GM12878 (cell line): Measurements from ENCODE around the gene CDCA5. TPM values are rescaled to one million over a fixed set of nuclear protein-coding genes. Genes with fewer than 3 reads are reported as not detected.
A peak's percentile ranks its signal among the peaks of the same experiment; 100 is the strongest.

Experiments used
- HDGF ChIP-seq: fragments of 450-650 bp; IDR thresholded peaks from 2 replicates; pipeline ENCODE4 v1.6.1; 2016; ENCODE audit warnings: antibody characterized with exemption
- IKZF1 ChIP-seq: fragments of 450-650 bp; conservative IDR thresholded peaks from 2 replicates; pipeline ENCODE4 v1.6.1; 2017; ENCODE audit warnings: antibody characterized with exemption, mild to moderate bottlenecking
- KDM1A ChIP-seq: fragments of 200-600 bp; sonication (generic); IDR thresholded peaks from 2 replicates; pipeline ENCODE4 v1.6.1; 2016; ENCODE audit warnings: borderline replicate concordance
- MYB ChIP-seq: fragments of 150-350 bp; IDR thresholded peaks from 2 replicates; pipeline ENCODE4 v1.6.1; 2014; ENCODE audit warnings: mild to moderate bottlenecking, low read depth, low read length, borderline replicate concordance
- NFIC ChIP-seq: IDR thresholded peaks from 2 replicates; pipeline ENCODE4 v1.6.1; 2012; ENCODE audit warnings: low read depth, mild to moderate bottlenecking, inconsistent platforms, low read length, moderate library complexity
- NFYA ChIP-seq: IDR thresholded peaks from 2 replicates; pipeline ENCODE4 v1.6.1; 2011; ENCODE audit warnings: low read depth, mild to moderate bottlenecking, low read length, improper control_type of control experiment, borderline replicate concordance
- NR2C1 ChIP-seq: fragments of 450-650 bp; IDR thresholded peaks from 2 replicates; pipeline ENCODE4 v1.6.1; 2017; ENCODE audit warnings: antibody characterized with exemption, mild to moderate bottlenecking, moderate library complexity
- POLR2A ChIP-seq: IDR thresholded peaks from 2 replicates; pipeline ENCODE4 v1.6.1; 2011; ENCODE audit warnings: low read depth, mild to moderate bottlenecking, low read length
- RELA ChIP-seq: fragments of 450-650 bp; IDR thresholded peaks from 2 replicates; pipeline ENCODE4 v1.8.0; 2014; ENCODE audit warnings: borderline replicate concordance; ENCODE audit not compliant: partially characterized antibody
- SP1 ChIP-seq: IDR thresholded peaks from one replicate; pipeline ENCODE4 v1.6.1; 2011; ENCODE audit warnings: low read depth, low read length
- TAF1 ChIP-seq: IDR thresholded peaks from 2 replicates; pipeline ENCODE4 v1.6.1; 2011; ENCODE audit warnings: mild to moderate bottlenecking, low read depth, low read length, borderline replicate concordance
- ZZZ3 ChIP-seq: IDR thresholded peaks from 2 replicates; pipeline ENCODE4 v1.6.1; 2011; ENCODE audit warnings: low read depth; ENCODE audit not compliant: control insufficient read depth, insufficient read length
- polyA plus RNA-seq, 11 experiments: library from polyadenylated mRNA; depleted of rRNA in 4 of 11; unstranded in 6 of 11; stranded (reverse) in 5 of 11; fragments of >200 nt; fragmentation: Nextera tagmentation in 4 of 11; fragmentation: Illumina TruSeq in 1 of 11; extraction: Ambion mirVana in 4 of 11; extraction: Trizol in 1 of 11; gene quantifications; 1 replicate in 1 of 11; 2 replicates in 10 of 11; pipeline versions ENCODE4 v1.2.1 to v1.2.3, GENCODE V29; 2011 to 2016; ENCODE audit warnings: inconsistent platforms in 2 of 11, missing spikeins in 2 of 11, low read depth in 1 of 11
- total RNA-seq, 4 experiments: library from RNA; depleted of rRNA in 3 of 4; stranded (reverse); fragments of >200 nt in 3 of 4; fragmentation: Illumina TruSeq in 1 of 4; extraction: Trizol in 1 of 4; gene quantifications; 2 replicates each; pipeline versions ENCODE4 v1.2.1 to v1.2.3, GENCODE V29; 2013 to 2021
- TF ChIP-seq, protein P1 (sequence below): IDR thresholded peaks from 2 replicates; pipeline ENCODE4 v1.6.1; 2012; ENCODE audit warnings: mild to moderate bottlenecking, low read depth, low read length
- TF ChIP-seq, protein P2 (sequence below): fragments of 450-650 bp; formaldehyde crosslinking; IDR thresholded peaks from 2 replicates; pipeline ENCODE4 v1.5.0; 2022; ENCODE audit warnings: mild to moderate bottlenecking, missing genetic modification characterization
- TF ChIP-seq, protein P3 (sequence below): fragments of 450-650 bp; IDR thresholded peaks from 2 replicates; pipeline ENCODE4 v1.6.1; 2017; ENCODE audit warnings: mild to moderate bottlenecking, moderate library complexity
- TF ChIP-seq, protein P4 (sequence below): fragments of 450-650 bp; IDR thresholded peaks from 2 replicates; pipeline ENCODE4 v1.6.1; 2016; ENCODE audit warnings: mild to moderate bottlenecking
- TF ChIP-seq, protein P5 (sequence below): IDR thresholded peaks from 2 replicates; pipeline ENCODE4 v1.6.1; 2011; ENCODE audit warnings: low read depth, mild to moderate bottlenecking, low read length, moderate library complexity, borderline replicate concordance; ENCODE audit errors: extremely low read depth

The CDCA5 gene
- total and polyA plus RNA-seq, 10 of the 15 experiments (the other 5 are each of a cell fraction or from before 2014, with no cell fraction given) = 21.2 to 107 (median 64.9) TPM

DNA sequence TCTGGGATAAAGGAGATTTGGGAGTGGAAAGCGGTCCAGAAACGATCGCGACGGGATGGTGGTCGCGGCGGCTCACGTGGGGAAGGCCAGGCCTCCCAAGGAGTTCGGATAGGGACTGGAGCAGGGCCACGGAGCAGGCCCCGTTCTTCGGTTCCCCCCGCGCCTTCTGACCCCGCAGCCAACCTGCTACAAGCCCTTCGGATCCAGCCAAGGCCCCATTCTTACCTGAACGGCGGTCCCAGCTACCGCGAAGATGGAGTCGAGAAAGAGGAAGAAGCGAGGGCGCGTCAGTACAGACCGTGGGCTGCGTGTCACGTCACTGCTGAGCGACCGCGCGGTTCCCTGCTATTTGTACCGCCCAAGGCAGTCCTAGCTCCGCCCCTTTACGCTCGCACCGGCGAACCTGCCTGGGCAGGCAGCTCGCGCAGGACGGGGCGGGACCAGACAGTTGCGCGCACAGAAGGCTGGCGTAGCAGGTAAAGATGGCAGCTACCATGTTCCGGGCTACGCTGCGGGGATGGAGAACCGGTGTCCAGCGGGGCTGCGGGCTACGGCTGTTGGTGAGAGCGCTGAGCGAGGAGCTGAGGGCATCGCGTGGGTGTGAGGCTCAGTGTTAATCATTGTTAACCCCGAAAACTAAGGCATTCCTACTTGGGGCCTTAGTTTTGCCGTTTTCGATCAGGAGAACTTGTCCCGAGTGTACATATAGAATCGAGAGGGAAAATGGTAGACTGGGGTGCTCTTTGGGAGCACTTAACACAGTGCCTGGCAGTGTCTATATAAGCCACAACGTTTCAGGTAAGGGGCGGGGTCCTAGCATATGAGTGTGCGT is 38.2 kb upstream of the CDCA5 start, which contains the start of the genes FAU and MRPL49 (continued):
- TF ChIP-seq, protein P1, sequence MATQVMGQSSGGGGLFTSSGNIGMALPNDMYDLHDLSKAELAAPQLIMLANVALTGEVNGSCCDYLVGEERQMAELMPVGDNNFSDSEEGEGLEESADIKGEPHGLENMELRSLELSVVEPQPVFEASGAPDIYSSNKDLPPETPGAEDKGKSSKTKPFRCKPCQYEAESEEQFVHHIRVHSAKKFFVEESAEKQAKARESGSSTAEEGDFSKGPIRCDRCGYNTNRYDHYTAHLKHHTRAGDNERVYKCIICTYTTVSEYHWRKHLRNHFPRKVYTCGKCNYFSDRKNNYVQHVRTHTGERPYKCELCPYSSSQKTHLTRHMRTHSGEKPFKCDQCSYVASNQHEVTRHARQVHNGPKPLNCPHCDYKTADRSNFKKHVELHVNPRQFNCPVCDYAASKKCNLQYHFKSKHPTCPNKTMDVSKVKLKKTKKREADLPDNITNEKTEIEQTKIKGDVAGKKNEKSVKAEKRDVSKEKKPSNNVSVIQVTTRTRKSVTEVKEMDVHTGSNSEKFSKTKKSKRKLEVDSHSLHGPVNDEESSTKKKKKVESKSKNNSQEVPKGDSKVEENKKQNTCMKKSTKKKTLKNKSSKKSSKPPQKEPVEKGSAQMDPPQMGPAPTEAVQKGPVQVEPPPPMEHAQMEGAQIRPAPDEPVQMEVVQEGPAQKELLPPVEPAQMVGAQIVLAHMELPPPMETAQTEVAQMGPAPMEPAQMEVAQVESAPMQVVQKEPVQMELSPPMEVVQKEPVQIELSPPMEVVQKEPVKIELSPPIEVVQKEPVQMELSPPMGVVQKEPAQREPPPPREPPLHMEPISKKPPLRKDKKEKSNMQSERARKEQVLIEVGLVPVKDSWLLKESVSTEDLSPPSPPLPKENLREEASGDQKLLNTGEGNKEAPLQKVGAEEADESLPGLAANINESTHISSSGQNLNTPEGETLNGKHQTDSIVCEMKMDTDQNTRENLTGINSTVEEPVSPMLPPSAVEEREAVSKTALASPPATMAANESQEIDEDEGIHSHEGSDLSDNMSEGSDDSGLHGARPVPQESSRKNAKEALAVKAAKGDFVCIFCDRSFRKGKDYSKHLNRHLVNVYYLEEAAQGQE = 0 out of 2 replicates have a peak, but pooled peaks have one; percentile 8
- TF ChIP-seq KDM1A (no peak), HDGF (peak; percentile 93), IKZF1 (peak; percentile 77), RELA (peak; percentile 39), NFIC (no peak), NR2C1 (peak; percentile 75), POLR2A (peak; percentile 95), MYB (no peak), NFYA (no peak), ZZZ3 (no peak), SP1 (peak; percentile 82), TAF1 (peak; percentile 93)
- TF ChIP-seq, protein P2, sequence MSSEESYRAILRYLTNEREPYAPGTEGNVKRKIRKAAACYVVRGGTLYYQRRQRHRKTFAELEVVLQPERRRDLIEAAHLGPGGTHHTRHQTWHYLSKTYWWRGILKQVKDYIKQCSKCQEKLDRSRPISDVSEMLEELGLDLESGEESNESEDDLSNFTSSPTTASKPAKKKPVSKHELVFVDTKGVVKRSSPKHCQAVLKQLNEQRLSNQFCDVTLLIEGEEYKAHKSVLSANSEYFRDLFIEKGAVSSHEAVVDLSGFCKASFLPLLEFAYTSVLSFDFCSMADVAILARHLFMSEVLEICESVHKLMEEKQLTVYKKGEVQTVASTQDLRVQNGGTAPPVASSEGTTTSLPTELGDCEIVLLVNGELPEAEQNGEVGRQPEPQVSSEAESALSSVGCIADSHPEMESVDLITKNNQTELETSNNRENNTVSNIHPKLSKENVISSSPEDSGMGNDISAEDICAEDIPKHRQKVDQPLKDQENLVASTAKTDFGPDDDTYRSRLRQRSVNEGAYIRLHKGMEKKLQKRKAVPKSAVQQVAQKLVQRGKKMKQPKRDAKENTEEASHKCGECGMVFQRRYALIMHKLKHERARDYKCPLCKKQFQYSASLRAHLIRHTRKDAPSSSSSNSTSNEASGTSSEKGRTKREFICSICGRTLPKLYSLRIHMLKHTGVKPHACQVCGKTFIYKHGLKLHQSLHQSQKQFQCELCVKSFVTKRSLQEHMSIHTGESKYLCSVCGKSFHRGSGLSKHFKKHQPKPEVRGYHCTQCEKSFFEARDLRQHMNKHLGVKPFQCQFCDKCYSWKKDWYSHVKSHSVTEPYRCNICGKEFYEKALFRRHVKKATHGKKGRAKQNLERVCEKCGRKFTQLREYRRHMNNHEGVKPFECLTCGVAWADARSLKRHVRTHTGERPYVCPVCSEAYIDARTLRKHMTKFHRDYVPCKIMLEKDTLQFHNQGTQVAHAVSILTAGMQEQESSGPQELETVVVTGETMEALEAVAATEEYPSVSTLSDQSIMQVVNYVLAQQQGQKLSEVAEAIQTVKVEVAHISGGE (CRISPR knock-in tag) = no peak
- TF ChIP-seq, protein P3, sequence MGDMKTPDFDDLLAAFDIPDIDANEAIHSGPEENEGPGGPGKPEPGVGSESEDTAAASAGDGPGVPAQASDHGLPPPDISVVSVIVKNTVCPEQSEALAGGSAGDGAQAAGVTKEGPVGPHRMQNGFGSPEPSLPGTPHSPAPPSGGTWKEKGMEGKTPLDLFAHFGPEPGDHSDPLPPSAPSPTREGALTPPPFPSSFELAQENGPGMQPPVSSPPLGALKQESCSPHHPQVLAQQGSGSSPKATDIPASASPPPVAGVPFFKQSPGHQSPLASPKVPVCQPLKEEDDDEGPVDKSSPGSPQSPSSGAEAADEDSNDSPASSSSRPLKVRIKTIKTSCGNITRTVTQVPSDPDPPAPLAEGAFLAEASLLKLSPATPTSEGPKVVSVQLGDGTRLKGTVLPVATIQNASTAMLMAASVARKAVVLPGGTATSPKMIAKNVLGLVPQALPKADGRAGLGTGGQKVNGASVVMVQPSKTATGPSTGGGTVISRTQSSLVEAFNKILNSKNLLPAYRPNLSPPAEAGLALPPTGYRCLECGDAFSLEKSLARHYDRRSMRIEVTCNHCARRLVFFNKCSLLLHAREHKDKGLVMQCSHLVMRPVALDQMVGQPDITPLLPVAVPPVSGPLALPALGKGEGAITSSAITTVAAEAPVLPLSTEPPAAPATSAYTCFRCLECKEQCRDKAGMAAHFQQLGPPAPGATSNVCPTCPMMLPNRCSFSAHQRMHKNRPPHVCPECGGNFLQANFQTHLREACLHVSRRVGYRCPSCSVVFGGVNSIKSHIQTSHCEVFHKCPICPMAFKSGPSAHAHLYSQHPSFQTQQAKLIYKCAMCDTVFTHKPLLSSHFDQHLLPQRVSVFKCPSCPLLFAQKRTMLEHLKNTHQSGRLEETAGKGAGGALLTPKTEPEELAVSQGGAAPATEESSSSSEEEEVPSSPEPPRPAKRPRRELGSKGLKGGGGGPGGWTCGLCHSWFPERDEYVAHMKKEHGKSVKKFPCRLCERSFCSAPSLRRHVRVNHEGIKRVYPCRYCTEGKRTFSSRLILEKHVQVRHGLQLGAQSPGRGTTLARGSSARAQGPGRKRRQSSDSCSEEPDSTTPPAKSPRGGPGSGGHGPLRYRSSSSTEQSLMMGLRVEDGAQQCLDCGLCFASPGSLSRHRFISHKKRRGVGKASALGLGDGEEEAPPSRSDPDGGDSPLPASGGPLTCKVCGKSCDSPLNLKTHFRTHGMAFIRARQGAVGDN = peak; percentile 22; the same call in 1 of the 2 replicates
- TF ChIP-seq, protein P4, sequence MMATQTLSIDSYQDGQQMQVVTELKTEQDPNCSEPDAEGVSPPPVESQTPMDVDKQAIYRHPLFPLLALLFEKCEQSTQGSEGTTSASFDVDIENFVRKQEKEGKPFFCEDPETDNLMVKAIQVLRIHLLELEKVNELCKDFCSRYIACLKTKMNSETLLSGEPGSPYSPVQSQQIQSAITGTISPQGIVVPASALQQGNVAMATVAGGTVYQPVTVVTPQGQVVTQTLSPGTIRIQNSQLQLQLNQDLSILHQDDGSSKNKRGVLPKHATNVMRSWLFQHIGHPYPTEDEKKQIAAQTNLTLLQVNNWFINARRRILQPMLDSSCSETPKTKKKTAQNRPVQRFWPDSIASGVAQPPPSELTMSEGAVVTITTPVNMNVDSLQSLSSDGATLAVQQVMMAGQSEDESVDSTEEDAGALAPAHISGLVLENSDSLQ = peak; percentile 69
- TF ChIP-seq, protein P5, sequence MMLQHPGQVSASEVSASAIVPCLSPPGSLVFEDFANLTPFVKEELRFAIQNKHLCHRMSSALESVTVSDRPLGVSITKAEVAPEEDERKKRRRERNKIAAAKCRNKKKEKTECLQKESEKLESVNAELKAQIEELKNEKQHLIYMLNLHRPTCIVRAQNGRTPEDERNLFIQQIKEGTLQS = peak; percentile 74; the same call in 1 of the 2 replicates
